Midbrain (tissue), 1 donor: ENCODE data around the gene MUSTN1.

Experiments
- DNase-seq: peaks from one replicate; lab custom pipeline; 2025; lab: John Stamatoyannopoulos, UW

MUSTN1 gene

GRCh38 chr3:52786330-52787215, 48.2 kb downstream of the MUSTN1 start:
- DNase-seq: no peak

- DNase-seq: no peak
These were observed 49.8 kb downstream of the MUSTN1 start for GRCh38 chr3:52784931-52785590.

GRCh38 chr3:52784021-52784621, 50.7 kb downstream of the MUSTN1 start:
- DNase-seq: no peak

- no peak for DNase-seq
These were observed 51.6 kb downstream of the MUSTN1 start for GRCh38 chr3:52783211-52783555.
